Spleen (tissue), 11 donors: ENCODE data around the gene MSX1. TPM values are rescaled to one million over a fixed set of nuclear protein-coding genes. Genes with fewer than 3 reads are reported as not detected.

Source experiments
- DNase-seq: peaks from one replicate; pipeline ENCODE4 v3.0.0-alpha.2; 2020
- H3K27ac ChIP-seq, 8 donors: fragments of 200-600 bp; sonication (generic) in 7 of 8; 1 replicate in 4 of 8; 2 replicates in 4 of 8; pipeline versions ENCODE4 v1.5.0 to v1.8.0; 2016 to 2021; ENCODE audit warnings: inconsistent platforms in 4 of 8, mild to moderate bottlenecking in 4 of 8, moderate library complexity in 1 of 8
- H3K27me3 ChIP-seq, 7 donors: fragments of 200-600 bp; sonication (generic) in 6 of 7; replicated peaks in 1 of 7; 1 replicate in 4 of 7; 2 replicates in 3 of 7; pipeline versions ENCODE4 v1.5.0 to v1.8.0; 2016 to 2021; ENCODE audit warnings: inconsistent platforms in 3 of 7, mild to moderate bottlenecking in 1 of 7
- H3K36me3 ChIP-seq, 6 donors: fragments of 200-600 bp; sonication (generic) in 5 of 6; 1 replicate in 4 of 6; 2 replicates in 2 of 6; pipeline versions ENCODE4 v1.5.0 to v1.8.0; 2016 to 2021; ENCODE audit warnings: inconsistent platforms in 2 of 6
- H3K4me1 ChIP-seq, 6 donors: fragments of 200-600 bp; sonication (generic) in 5 of 6; 1 replicate in 3 of 6; 2 replicates in 3 of 6; pipeline versions ENCODE4 v1.5.0 to v1.8.0; 2016 to 2021; ENCODE audit warnings: inconsistent platforms in 3 of 6
- H3K4me3 ChIP-seq, 8 donors: fragments of 200-600 bp; sonication (generic) in 7 of 8; 1 replicate in 4 of 8; 2 replicates in 4 of 8; pipeline versions ENCODE4 v1.5.0 to v1.8.0; 2016 to 2021; ENCODE audit warnings: inconsistent platforms in 4 of 8, mild to moderate bottlenecking in 4 of 8, moderate library complexity in 2 of 8
- H3K9me3 ChIP-seq, 8 donors: fragments of 200-600 bp; sonication (generic) in 7 of 8; 1 replicate in 4 of 8; 2 replicates in 4 of 8; pipeline versions ENCODE4 v1.5.0 to v1.8.0; 2016 to 2021; ENCODE audit warnings: inconsistent platforms in 4 of 8
- POLR2A ChIP-seq, 3 donors: fragments of 450-650 bp; IDR thresholded peaks; one replicate each; pipeline ENCODE4 v1.5.1; 2017; ENCODE audit warnings: antibody characterized with exemption in 3 of 3, mild to moderate bottlenecking in 1 of 3
- POLR2AphosphoS5 ChIP-seq, 3 donors: sonication (generic); formaldehyde crosslinking; IDR thresholded peaks; one replicate each; pipeline ENCODE4 v1.5.1; 2017; ENCODE audit warnings: antibody characterized with exemption in 3 of 3
- WGBS, 5 donors: extraction: QIAGEN DNeasy Blood & Tissue Kit in 3 of 5; methylation state at CpG; one replicate each; pipeline versions ENCODE4 v1.1.5 to v1.1.7; 2013 to 2018; 5-methylcytosine and 5-hydroxymethylcytosine counted together
- intact Hi-C: fragments of 100-400 bp; cut with DNase I; formaldehyde crosslinking; loops from one replicate; pipeline ENCODE4 v1.15.0; 2023; ENCODE audit warnings: low total_unique reads
- polyA plus RNA-seq, 3 donors: library from polyadenylated mRNA; stranded (reverse); fragments of 200-250 nt; gene quantifications; one replicate each; pipeline ENCODE4 v1.2.1, GENCODE V29; 2013
- total RNA-seq, 7 donors: library from RNA; depleted of rRNA in 3 of 7; stranded (reverse); fragments of >200 nt in 3 of 7; fragmentation: NEBNext Ultra II Directional in 4 of 7; extraction: Animal tissue kit (Norgen Biotek cat#: 25700) in 4 of 7; gene quantifications; one replicate each; pipeline versions ENCODE4 v1.1.0 to v1.2.1, GENCODE V29; 2016 to 2021
- TF ChIP-seq, protein P1 (sequence below), 11 experiments: fragments of 200-600 bp in 7 of 11; fragments of 450-650 bp in 4 of 11; sonication (generic) in 4 of 11; IDR thresholded peaks in 8 of 11; conservative IDR thresholded peaks in 3 of 11; 1 replicate in 7 of 11; 2 replicates in 4 of 11; pipeline versions ENCODE4 v1.4.0 to v1.8.0; 2016 to 2021; ENCODE audit warnings: antibody characterized with exemption in 11 of 11, inconsistent platforms in 4 of 11, mild to moderate bottlenecking in 1 of 11
- donor health status: healthy with polysubstance abuse.
- donor health status: DM: no; HTN: no; CAD: no; lungs with moderate emphysema.
- donor health status: DM: no; HTN: no; CAD: no.
- donor health status: Bipolar disorder and iron deficiency.
- donor health status: healthy.
- donor health status: DM: no; HTN: no; CAD: no.
- donor health status: DM: yes; HTN: yes; CAD: no.

MSX1 gene
- total and polyA plus RNA-seq, 10 donors, result 1.1 to 6.8 (median 4.4) TPM

DNA sequence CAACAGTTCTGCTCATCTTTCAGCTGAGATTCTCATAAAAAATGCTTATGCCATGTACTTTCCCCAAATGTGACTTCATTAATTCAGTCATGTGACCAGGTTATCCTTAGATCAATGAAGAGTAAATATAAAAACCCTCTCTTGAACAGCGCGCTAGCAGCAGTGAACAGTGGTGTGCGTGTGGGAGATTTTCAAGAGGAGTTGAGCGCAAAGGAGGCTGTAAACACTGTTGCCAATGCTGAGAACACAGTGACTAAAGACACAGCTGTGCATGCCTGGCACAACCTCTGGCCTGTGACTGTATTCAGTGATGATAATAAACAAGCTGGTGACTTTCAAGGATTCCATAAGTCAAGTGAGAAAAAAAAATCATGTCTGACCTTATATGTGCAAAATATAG lies 25.1 kb downstream of the MSX1 start:
- Histone ChIP-seq H3K9me3 (no peaks in the 10 kb centered on the region), H3K36me3 (no peaks in the 10 kb centered on the region), H3K4me3 (no peak overlapping the region), H3K27me3 (peaks cover 0 to 29% (median 0%) of the 10 kb centered on the region in 7 donors), H3K27ac (no peak overlapping the region), H3K4me1 (no peaks in the 10 kb centered on the region)
- DNase-seq, result no peak
- intact Hi-C loops, result no loop called here
- TF ChIP-seq, protein P1, sequence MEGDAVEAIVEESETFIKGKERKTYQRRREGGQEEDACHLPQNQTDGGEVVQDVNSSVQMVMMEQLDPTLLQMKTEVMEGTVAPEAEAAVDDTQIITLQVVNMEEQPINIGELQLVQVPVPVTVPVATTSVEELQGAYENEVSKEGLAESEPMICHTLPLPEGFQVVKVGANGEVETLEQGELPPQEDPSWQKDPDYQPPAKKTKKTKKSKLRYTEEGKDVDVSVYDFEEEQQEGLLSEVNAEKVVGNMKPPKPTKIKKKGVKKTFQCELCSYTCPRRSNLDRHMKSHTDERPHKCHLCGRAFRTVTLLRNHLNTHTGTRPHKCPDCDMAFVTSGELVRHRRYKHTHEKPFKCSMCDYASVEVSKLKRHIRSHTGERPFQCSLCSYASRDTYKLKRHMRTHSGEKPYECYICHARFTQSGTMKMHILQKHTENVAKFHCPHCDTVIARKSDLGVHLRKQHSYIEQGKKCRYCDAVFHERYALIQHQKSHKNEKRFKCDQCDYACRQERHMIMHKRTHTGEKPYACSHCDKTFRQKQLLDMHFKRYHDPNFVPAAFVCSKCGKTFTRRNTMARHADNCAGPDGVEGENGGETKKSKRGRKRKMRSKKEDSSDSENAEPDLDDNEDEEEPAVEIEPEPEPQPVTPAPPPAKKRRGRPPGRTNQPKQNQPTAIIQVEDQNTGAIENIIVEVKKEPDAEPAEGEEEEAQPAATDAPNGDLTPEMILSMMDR (IDR thresholded peaks at IDR 0.05 in 8 of 11, conservative IDR thresholded peaks at IDR 0.05 in 3 of 11), result no peak
- no peak for TF ChIP-seq POLR2AphosphoS5 (IDR thresholded peaks at IDR 0.05)
- no peak for TF ChIP-seq POLR2A (IDR thresholded peaks at IDR 0.05)
- 92 to 94% (median 92%) methylated on average over 4 of the region's 4 CpGs for WGBS, 5 donors

DNA sequence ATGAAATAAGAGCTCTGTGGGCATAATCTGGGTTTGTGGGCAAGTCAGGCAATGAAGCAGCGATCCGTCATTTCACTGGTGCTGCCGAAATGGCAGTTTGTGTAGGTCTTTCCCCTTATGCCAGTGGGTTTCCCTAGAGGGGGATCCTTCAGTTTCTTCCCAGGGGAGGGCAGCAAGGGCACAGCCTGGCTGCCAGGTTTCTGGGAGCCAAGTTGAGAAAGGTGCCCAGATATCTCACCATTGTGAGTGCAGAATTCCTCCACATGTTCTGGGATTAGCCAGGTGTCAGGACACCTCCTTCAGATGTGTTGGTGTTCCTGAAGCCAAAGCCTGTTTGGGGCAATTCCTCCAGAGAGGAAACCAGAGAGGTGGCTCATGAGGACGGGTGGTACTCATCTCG lies 28.0 kb downstream of the MSX1 start:
- Histone ChIP-seq H3K27me3 (peaks cover 0 to 27% (median 0%) of the 10 kb centered on the region in 7 donors), H3K4me3 (no peak overlapping the region), H3K36me3 (no peaks in the 10 kb centered on the region), H3K27ac (no peak overlapping the region), H3K4me1 (no peaks in the 10 kb centered on the region), H3K9me3 (no peaks in the 10 kb centered on the region)
- no peak for DNase-seq
- 58 to 81% (median 71%) methylated on average over 5 of the region's 5 CpGs for WGBS, 5 donors
- intact Hi-C loops, result no loop called here
- TF ChIP-seq, protein P1 (IDR thresholded peaks at IDR 0.05 in 8 of 11, conservative IDR thresholded peaks at IDR 0.05 in 3 of 11), result no peak
- TF ChIP-seq POLR2A (IDR thresholded peaks at IDR 0.05), result no peak
- TF ChIP-seq POLR2AphosphoS5 (IDR thresholded peaks at IDR 0.05), result no peak

DNA sequence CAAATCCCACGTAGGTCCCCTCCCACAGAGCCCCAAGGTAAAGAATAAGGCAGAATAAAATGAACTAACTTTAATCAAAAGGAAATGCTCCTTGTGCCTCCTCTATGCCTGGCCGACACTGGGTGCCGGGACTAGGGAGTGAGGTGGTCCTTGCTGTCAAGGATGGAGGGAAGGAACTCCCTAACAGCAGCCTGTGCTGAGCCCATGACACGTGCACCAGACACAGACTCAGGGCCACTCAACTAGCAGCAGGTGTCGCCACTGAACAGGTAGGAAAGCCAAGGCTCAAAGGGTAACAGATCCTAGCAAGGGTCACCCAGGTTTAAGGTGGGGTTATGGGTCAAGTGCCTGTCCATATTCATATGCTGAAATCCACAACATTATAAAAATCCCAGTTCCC lies 29.2 kb downstream of the MSX1 start:
- peaks cover 0 to 27% (median 0%) of the 10 kb centered on the region in 7 donors for H3K27me3 ChIP-seq
- TF ChIP-seq POLR2A (IDR thresholded peaks at IDR 0.05), result no peak
- TF ChIP-seq, protein P1 (IDR thresholded peaks at IDR 0.05 in 8 of 11, conservative IDR thresholded peaks at IDR 0.05 in 3 of 11), result no peak
- no peak for TF ChIP-seq POLR2AphosphoS5 (IDR thresholded peaks at IDR 0.05)
- H3K27ac ChIP-seq, result no peak overlapping the region
- intact Hi-C loops, result no loop called here
- no peaks in the 10 kb centered on the region for H3K36me3 ChIP-seq
- no peaks in the 10 kb centered on the region for H3K9me3 ChIP-seq
- H3K4me1 ChIP-seq, result no peaks in the 10 kb centered on the region
- WGBS, 5 donors, result 73 to 80% (median 79%) methylated on average over 5 of the region's 5 CpGs
- no peak for DNase-seq
- no peak overlapping the region for H3K4me3 ChIP-seq

DNA sequence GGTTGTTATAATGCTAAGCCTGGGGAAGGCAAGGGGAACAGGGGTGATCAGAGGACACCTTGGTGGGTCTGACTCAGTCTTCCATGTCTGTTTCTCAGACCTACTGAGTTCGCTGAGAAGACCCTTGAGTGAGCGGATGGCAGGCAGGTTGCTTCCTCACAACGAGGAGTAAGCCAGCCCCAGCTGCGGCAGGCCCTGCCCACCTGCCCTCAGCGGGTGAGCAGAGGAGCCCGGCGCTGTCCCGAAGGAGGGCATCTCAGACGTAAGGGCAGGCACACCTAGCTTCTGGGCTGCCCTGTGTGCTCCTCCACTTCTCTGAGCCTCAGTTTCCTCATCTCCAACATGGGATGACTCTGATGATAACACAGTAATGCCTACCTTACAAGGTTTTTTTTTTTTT lies 30.3 kb downstream of the MSX1 start:
- Histone ChIP-seq H3K27me3 (peaks cover 0 to 27% (median 0%) of the 10 kb centered on the region in 7 donors), H3K36me3 (no peaks in the 10 kb centered on the region), H3K4me1 (no peaks in the 10 kb centered on the region), H3K27ac (no peak overlapping the region), H3K4me3 (no peak overlapping the region), H3K9me3 (no peaks in the 10 kb centered on the region)
- TF ChIP-seq POLR2A (IDR thresholded peaks at IDR 0.05) (no peak), POLR2AphosphoS5 (IDR thresholded peaks at IDR 0.05) (no peak)
- TF ChIP-seq, protein P1 (IDR thresholded peaks at IDR 0.05 in 8 of 11, conservative IDR thresholded peaks at IDR 0.05 in 3 of 11), result no peak
- WGBS, 5 donors, result 81 to 90% (median 83%) methylated on average over 8 to 9 of the region's 9 CpGs
- intact Hi-C loops, result no loop called here
- no peak for DNase-seq
